Neural progenitor cell (in vitro differentiated cells): ENCODE results near the gene QKI.

ENCODE experiments used
- CTCF ChIP-seq: fragments of 200-600 bp; sonication (generic); IDR thresholded peaks from 2 replicates; pipeline ENCODE4 v1.5.1; 2017; ENCODE audit warnings: antibody characterized with exemption, mild to moderate bottlenecking
- EZH2 ChIP-seq: fragments of 200-600 bp; sonication (generic); IDR thresholded peaks from 2 replicates; pipeline ENCODE4 v1.6.1; 2017; ENCODE audit warnings: antibody characterized with exemption, mild to moderate bottlenecking, moderate library complexity

GRCh38 chr6:163409712-163410111 is 4.8 kb upstream of the QKI start:
- TF ChIP-seq CTCF = no peak
- TF ChIP-seq EZH2 = no peak
